HEK293 (cell line): Measurements from ENCODE around the gene NME3.

ENCODE experiments used
- CTCF ChIA-PET: fragments of 350-600 bp; formaldehyde crosslinking; extraction: SDS; loops from one replicate; lab custom pipeline; 2021; ENCODE audit warnings: antibody characterized with exemption; lab: Yijun Ruan, JAX
- POLR2A ChIA-PET: fragments of 300-600 bp; formaldehyde crosslinking; extraction: SDS; loops from one replicate; lab custom pipeline; 2020; ENCODE audit warnings: antibody characterized with exemption, inconsistent platforms; lab: Yijun Ruan, JAX
- H3K27ac ChIP-seq: fragments of 200-500 bp; sonication (Bioruptor generic); 2 replicates; pipeline ENCODE4 v1.5.1; 2014; ENCODE audit warnings: low read depth, low read length, control low read depth, inconsistent platforms; ENCODE audit errors: extremely low read depth
- H3K36me3 ChIP-seq, 2 experiments: fragments of 200-500 bp in 1 of 2; sonication (Bioruptor generic) in 1 of 2; 1 replicate in 1 of 2; 2 replicates in 1 of 2; pipeline ENCODE4 v1.5.1; 2014 to 2017; ENCODE audit warnings: inconsistent platforms in 2 of 2, low read length in 2 of 2; ENCODE audit not compliant: control insufficient read depth in 2 of 2, insufficient read depth in 1 of 2
- H3K4me1 ChIP-seq: fragments of 200-500 bp; sonication (Bioruptor generic); 2 replicates; pipeline ENCODE4 v1.5.1; 2014; ENCODE audit warnings: mild to moderate bottlenecking, low read length, inconsistent platforms; ENCODE audit not compliant: control insufficient read depth, insufficient read depth
- H3K4me3 ChIP-seq: 2 replicates; pipeline ENCODE4 v1.5.1; 2011; ENCODE audit warnings: low read depth, mild to moderate bottlenecking, control low read depth, low read length, moderate library complexity
- H3K9me3 ChIP-seq: fragments of 200-500 bp; sonication (Bioruptor generic); 2 replicates; pipeline ENCODE4 v1.5.1; 2014; ENCODE audit warnings: low read depth, low read length, inconsistent platforms; ENCODE audit not compliant: control insufficient read depth, insufficient read depth
- AEBP2 ChIP-seq: fragments of 450-650 bp; formaldehyde crosslinking; IDR thresholded peaks from 2 replicates; pipeline ENCODE4 v1.5.1; 2016; ENCODE audit warnings: missing biosample characterization, missing genetic modification characterization, borderline replicate concordance
- GFI1B ChIP-seq: fragments of 450-650 bp; formaldehyde crosslinking; IDR thresholded peaks from 2 replicates; pipeline ENCODE4 v1.5.1; 2016; ENCODE audit warnings: missing biosample characterization, missing genetic modification characterization
- GLIS1 ChIP-seq: fragments of 450-650 bp; formaldehyde crosslinking; IDR thresholded peaks from 2 replicates; pipeline ENCODE4 v1.5.1; 2016; ENCODE audit warnings: missing biosample characterization, missing genetic modification characterization
- HIC1 ChIP-seq: fragments of 450-650 bp; formaldehyde crosslinking; IDR thresholded peaks from 2 replicates; pipeline ENCODE4 v1.5.1; 2016; ENCODE audit warnings: missing biosample characterization, missing genetic modification characterization
- IKZF3 ChIP-seq: fragments of 450-650 bp; IDR thresholded peaks from 2 replicates; pipeline ENCODE4 v1.5.0; 2018; ENCODE audit warnings: missing biosample characterization, mild to moderate bottlenecking, missing genetic modification characterization, moderate library complexity
- SETDB1 ChIP-seq: IDR thresholded peaks from one replicate; pipeline ENCODE4 v1.6.1; 2017; ENCODE audit warnings: mild to moderate bottlenecking, low read length, moderate library complexity, mixed read lengths; ENCODE audit not compliant: insufficient read length
- SP3 ChIP-seq: fragments of 450-650 bp; formaldehyde crosslinking; IDR thresholded peaks from 2 replicates; pipeline ENCODE4 v1.5.1; 2016; ENCODE audit warnings: missing biosample characterization, missing genetic modification characterization
- ZNF112 ChIP-seq: fragments of 450-650 bp; formaldehyde crosslinking; IDR thresholded peaks from 2 replicates; pipeline ENCODE4 v1.5.0; 2017; ENCODE audit warnings: missing biosample characterization, missing genetic modification characterization
- ZNF148 ChIP-seq: fragments of 450-650 bp; formaldehyde crosslinking; IDR thresholded peaks from 2 replicates; pipeline ENCODE4 v1.5.0; 2017; ENCODE audit warnings: missing biosample characterization, missing genetic modification characterization, borderline replicate concordance
- ZNF211 ChIP-seq: fragments of 450-650 bp; formaldehyde crosslinking; IDR thresholded peaks from 2 replicates; pipeline ENCODE4 v1.5.1; 2016; ENCODE audit warnings: low read depth, missing biosample characterization, missing genetic modification characterization
- ZNF48 ChIP-seq: fragments of 450-650 bp; formaldehyde crosslinking; IDR thresholded peaks from 2 replicates; pipeline ENCODE4 v1.5.1; 2016; ENCODE audit warnings: missing biosample characterization, missing genetic modification characterization
- ZNF548 ChIP-seq: fragments of 450-650 bp; formaldehyde crosslinking; IDR thresholded peaks from 2 replicates; pipeline ENCODE4 v1.5.1; 2016; ENCODE audit warnings: missing biosample characterization, missing genetic modification characterization
- ZNF555 ChIP-seq: fragments of 450-650 bp; formaldehyde crosslinking; conservative IDR thresholded peaks from 2 replicates; pipeline ENCODE4 v1.5.1; 2017; ENCODE audit warnings: missing biosample characterization, mild to moderate bottlenecking, missing genetic modification characterization, inconsistent platforms
- TF ChIP-seq, protein P1 (sequence below): fragments of 450-650 bp; formaldehyde crosslinking; IDR thresholded peaks from 2 replicates; pipeline ENCODE4 v1.5.1; 2017; ENCODE audit warnings: missing biosample characterization, missing genetic modification characterization
- TF ChIP-seq, protein P2 (sequence below): fragments of 450-650 bp; formaldehyde crosslinking; IDR thresholded peaks from 2 replicates; pipeline ENCODE4 v1.5.1; 2016; ENCODE audit warnings: missing biosample characterization, missing genetic modification characterization, low read depth
- TF ChIP-seq, protein P3 (sequence below): fragments of 450-650 bp; formaldehyde crosslinking; IDR thresholded peaks from 2 replicates; pipeline ENCODE4 v1.5.1; 2016; ENCODE audit warnings: missing biosample characterization, missing genetic modification characterization, low read depth
- TF ChIP-seq, protein P4 (sequence below): sonication (generic); formaldehyde crosslinking; IDR thresholded peaks from 2 replicates; pipeline ENCODE4 v1.8.1; 2022; ENCODE audit warnings: mild to moderate bottlenecking, moderate library complexity, missing genetic modification reagents

The NME3 gene

DNA sequence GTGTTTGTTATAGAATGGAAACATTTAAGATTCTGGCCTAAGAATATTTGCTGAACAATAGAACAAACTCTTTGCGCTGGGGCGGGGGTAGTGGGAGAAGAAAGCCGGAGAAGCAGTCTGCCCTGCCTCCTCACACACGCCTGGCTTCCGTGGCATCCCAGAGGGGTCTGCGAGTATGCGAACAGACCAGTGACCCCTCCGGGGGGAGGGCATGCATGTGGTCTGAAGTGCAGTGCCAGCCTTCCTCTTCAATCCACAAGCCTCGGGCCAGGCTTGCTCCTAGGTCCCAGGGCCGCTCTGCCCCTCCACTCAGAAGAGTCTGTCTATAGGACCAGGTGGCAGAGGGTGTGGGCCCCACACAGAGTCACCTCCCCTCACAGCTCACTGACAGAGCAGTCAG, 36.3 kb upstream of the NME3 start:
- Histone ChIP-seq H3K36me3 (peaks cover 21 to 50% of the 10 kb centered on the region in 2 experiments; a peak in 2 of 3 replicates), H3K9me3 (no peaks in the 10 kb centered on the region), H3K27ac (no peak overlapping the region), H3K4me3 (no peak overlapping the region), H3K4me1 (no peaks in the 10 kb centered on the region)
- TF ChIP-seq, protein P1, sequence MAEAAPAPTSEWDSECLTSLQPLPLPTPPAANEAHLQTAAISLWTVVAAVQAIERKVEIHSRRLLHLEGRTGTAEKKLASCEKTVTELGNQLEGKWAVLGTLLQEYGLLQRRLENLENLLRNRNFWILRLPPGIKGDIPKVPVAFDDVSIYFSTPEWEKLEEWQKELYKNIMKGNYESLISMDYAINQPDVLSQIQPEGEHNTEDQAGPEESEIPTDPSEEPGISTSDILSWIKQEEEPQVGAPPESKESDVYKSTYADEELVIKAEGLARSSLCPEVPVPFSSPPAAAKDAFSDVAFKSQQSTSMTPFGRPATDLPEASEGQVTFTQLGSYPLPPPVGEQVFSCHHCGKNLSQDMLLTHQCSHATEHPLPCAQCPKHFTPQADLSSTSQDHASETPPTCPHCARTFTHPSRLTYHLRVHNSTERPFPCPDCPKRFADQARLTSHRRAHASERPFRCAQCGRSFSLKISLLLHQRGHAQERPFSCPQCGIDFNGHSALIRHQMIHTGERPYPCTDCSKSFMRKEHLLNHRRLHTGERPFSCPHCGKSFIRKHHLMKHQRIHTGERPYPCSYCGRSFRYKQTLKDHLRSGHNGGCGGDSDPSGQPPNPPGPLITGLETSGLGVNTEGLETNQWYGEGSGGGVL (tag by site-specific recombination), result no peak
- TF ChIP-seq ZNF48 (tag by site-specific recombination) (no peak), ZNF555 (tag by site-specific recombination) (no peak), IKZF3 (tag by site-specific recombination) (no peak), SP3 (tag by site-specific recombination) (no peak), ZNF148 (tag by site-specific recombination) (no peak), ZNF112 (no peak), ZNF548 (no peak), AEBP2 (tag by site-specific recombination) (no peak), ZNF211 (no peak), GFI1B (tag by site-specific recombination) (no peak), GLIS1 (tag by site-specific recombination) (no peak), SETDB1 (no peak), HIC1 (tag by site-specific recombination) (no peak)
- TF ChIP-seq, protein P2, sequence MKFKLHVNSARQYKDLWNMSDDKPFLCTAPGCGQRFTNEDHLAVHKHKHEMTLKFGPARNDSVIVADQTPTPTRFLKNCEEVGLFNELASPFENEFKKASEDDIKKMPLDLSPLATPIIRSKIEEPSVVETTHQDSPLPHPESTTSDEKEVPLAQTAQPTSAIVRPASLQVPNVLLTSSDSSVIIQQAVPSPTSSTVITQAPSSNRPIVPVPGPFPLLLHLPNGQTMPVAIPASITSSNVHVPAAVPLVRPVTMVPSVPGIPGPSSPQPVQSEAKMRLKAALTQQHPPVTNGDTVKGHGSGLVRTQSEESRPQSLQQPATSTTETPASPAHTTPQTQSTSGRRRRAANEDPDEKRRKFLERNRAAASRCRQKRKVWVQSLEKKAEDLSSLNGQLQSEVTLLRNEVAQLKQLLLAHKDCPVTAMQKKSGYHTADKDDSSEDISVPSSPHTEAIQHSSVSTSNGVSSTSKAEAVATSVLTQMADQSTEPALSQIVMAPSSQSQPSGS (tag by site-specific recombination), result no peak
- TF ChIP-seq, protein P3, sequence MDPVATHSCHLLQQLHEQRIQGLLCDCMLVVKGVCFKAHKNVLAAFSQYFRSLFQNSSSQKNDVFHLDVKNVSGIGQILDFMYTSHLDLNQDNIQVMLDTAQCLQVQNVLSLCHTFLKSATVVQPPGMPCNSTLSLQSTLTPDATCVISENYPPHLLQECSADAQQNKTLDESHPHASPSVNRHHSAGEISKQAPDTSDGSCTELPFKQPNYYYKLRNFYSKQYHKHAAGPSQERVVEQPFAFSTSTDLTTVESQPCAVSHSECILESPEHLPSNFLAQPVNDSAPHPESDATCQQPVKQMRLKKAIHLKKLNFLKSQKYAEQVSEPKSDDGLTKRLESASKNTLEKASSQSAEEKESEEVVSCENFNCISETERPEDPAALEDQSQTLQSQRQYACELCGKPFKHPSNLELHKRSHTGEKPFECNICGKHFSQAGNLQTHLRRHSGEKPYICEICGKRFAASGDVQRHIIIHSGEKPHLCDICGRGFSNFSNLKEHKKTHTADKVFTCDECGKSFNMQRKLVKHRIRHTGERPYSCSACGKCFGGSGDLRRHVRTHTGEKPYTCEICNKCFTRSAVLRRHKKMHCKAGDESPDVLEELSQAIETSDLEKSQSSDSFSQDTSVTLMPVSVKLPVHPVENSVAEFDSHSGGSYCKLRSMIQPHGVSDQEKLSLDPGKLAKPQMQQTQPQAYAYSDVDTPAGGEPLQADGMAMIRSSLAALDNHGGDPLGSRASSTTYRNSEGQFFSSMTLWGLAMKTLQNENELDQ (tag by site-specific recombination), result no peak
- TF ChIP-seq, protein P4, sequence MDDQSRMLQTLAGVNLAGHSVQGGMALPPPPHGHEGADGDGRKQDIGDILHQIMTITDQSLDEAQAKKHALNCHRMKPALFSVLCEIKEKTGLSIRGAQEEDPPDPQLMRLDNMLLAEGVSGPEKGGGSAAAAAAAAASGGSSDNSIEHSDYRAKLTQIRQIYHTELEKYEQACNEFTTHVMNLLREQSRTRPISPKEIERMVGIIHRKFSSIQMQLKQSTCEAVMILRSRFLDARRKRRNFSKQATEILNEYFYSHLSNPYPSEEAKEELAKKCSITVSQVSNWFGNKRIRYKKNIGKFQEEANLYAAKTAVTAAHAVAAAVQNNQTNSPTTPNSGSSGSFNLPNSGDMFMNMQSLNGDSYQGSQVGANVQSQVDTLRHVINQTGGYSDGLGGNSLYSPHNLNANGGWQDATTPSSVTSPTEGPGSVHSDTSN (CRISPR knock-in tag), result no peak
- POLR2A ChIA-PET, result no interaction called here
- CTCF ChIA-PET, result no interaction called here
